Adrenal gland (tissue), 5 donors: ENCODE measurements around the gene PIP5KL1.

Experiments used
- CTCF ChIP-seq, 6 experiments: fragments of 450-650 bp in 4 of 6; fragments of 200-600 bp in 2 of 6; sonication (generic) in 1 of 6; IDR thresholded peaks; 1 replicate in 5 of 6; 2 replicates in 1 of 6; pipeline versions ENCODE4 v1.5.1 to v1.8.0; 2016 to 2021; ENCODE audit warnings: antibody characterized with exemption in 6 of 6, mild to moderate bottlenecking in 2 of 6, moderate library complexity in 1 of 6
- POLR2A ChIP-seq, 2 donors: fragments of 450-650 bp; IDR thresholded peaks; one replicate each; pipeline ENCODE4 v1.6.1; 2017; ENCODE audit warnings: antibody characterized with exemption in 2 of 2, mild to moderate bottlenecking in 2 of 2, moderate library complexity in 1 of 2
- donor health status: DM: no; HTN: no; CAD: no.

- no peak for TF ChIP-seq CTCF (IDR thresholded peaks at IDR 0.05)
- TF ChIP-seq POLR2A (IDR thresholded peaks at IDR 0.05): no peak
These were observed 16.2 kb upstream of the PIP5KL1 start for GRCh38 chr9:127946728-127947127.
